Measurements from ENCODE around the gene RPL19. TPM values are rescaled to one million over a fixed set of nuclear protein-coding genes. Genes with fewer than 3 reads are reported as not detected.

Gene RPL19
- total RNA-seq, 2 donors from 2014 or later: 1,534 to 2,029 TPM

DNA sequence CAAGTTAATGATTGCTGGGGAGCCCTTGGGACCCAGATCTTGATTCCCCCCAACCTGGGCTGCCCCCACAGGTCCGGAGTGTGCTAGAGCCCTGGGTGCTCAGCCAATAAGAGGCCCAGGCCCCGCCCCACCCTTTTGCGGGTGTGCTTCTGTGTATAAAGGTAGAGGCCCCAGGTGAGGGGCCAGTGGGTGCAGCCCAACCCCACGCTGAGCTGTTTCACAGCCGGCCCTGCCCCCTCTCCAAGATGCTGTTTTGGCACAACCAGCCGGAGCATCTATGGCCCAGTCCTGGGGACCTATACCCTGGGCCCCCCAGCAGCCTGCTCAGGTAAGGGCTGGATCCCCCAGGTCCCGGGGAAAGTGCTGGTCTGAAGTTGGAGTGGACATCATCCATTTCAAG is 37.5 kb downstream of the RPL19 start:
- H3K4me3 ChIP-seq: no peak overlapping the region
- WGBS, 2 donors: 73 to 77% methylated on average over 2 to 7 of the region's 7 CpGs
- ATAC-seq (no peak), DNase-seq (no peak)
- H3K27me3 ChIP-seq: peaks cover 0 to 6% of the 10 kb centered on the region in 2 donors
- TF ChIP-seq POLR2A (IDR thresholded peaks at IDR 0.05): no peak
- TF ChIP-seq, protein P1, sequence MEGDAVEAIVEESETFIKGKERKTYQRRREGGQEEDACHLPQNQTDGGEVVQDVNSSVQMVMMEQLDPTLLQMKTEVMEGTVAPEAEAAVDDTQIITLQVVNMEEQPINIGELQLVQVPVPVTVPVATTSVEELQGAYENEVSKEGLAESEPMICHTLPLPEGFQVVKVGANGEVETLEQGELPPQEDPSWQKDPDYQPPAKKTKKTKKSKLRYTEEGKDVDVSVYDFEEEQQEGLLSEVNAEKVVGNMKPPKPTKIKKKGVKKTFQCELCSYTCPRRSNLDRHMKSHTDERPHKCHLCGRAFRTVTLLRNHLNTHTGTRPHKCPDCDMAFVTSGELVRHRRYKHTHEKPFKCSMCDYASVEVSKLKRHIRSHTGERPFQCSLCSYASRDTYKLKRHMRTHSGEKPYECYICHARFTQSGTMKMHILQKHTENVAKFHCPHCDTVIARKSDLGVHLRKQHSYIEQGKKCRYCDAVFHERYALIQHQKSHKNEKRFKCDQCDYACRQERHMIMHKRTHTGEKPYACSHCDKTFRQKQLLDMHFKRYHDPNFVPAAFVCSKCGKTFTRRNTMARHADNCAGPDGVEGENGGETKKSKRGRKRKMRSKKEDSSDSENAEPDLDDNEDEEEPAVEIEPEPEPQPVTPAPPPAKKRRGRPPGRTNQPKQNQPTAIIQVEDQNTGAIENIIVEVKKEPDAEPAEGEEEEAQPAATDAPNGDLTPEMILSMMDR (IDR thresholded peaks at IDR 0.05): no peak
- H3K9me3 ChIP-seq: no peaks in the 10 kb centered on the region
- intact Hi-C loops (cut with DNase I): loop anchor here (10.0 kb wide), 3 partner anchors 73 to 253 kb away; partner anchors contain the start of gene ARL5C
- H3K4me1 ChIP-seq: no peaks in the 10 kb centered on the region
- H3K36me3 ChIP-seq (replicated peaks in 1 of 2; ENCODE audit: insufficient read depth in 1 of 2, low read depth in 2 of 2): no peaks in the 10 kb centered on the region
- no peak overlapping the region for H3K27ac ChIP-seq

DNA sequence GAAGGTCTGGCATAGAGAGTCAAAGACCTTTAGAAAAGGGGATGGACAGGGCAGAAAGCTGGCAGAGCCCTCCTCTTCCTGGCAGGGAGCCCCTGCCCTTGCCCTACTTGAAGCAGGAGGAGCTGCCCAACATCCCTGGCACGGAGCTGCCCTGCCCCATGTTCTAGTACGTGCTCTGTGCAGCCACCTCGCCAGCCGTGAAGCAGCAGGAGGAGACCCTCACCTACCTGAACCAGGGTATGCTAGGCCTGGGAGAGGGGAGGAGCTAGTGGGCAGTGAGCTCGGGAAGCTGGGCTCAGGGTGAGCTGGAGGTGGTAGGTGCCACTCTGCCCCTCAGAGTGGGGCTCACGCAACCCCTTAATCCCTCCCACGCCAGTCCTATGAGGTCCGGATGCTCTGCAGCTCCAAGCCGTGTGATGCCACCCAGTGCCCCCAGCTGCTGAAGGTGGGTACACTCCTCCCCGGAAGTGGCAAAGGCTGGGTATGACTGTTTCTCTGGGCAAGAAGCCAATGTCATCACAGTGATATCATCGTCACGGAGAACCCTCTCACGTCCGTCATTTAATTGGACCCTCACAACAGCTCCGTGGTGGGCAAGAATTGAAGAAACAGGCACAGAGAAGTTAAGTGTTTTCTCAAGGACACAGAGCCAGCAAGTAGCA is 38.4 kb downstream of the RPL19 start:
- Histone ChIP-seq H3K27ac (no peak overlapping the region), H3K4me1 (no peaks in the 10 kb centered on the region), H3K36me3 (replicated peaks in 1 of 2; ENCODE audit: insufficient read depth in 1 of 2, low read depth in 2 of 2) (no peaks in the 10 kb centered on the region), H3K27me3 (peaks cover 0 to 4% of the 10 kb centered on the region in 2 donors), H3K4me3 (no peak overlapping the region), H3K9me3 (no peaks in the 10 kb centered on the region)
- intact Hi-C loops (cut with DNase I): loop anchor here (10.0 kb wide), 3 partner anchors 74 to 254 kb away; partner anchors contain the start of gene ARL5C
- TF ChIP-seq, protein P1 (IDR thresholded peaks at IDR 0.05): no peak
- no peak for TF ChIP-seq POLR2A (IDR thresholded peaks at IDR 0.05)
- WGBS, 2 donors: 24 to 33% methylated on average over 10 to 15 of the region's 15 CpGs
- no peak for ATAC-seq
- peak in 3 of 4 donors; percentile 19 to 51 (median 50) for DNase-seq

DNA sequence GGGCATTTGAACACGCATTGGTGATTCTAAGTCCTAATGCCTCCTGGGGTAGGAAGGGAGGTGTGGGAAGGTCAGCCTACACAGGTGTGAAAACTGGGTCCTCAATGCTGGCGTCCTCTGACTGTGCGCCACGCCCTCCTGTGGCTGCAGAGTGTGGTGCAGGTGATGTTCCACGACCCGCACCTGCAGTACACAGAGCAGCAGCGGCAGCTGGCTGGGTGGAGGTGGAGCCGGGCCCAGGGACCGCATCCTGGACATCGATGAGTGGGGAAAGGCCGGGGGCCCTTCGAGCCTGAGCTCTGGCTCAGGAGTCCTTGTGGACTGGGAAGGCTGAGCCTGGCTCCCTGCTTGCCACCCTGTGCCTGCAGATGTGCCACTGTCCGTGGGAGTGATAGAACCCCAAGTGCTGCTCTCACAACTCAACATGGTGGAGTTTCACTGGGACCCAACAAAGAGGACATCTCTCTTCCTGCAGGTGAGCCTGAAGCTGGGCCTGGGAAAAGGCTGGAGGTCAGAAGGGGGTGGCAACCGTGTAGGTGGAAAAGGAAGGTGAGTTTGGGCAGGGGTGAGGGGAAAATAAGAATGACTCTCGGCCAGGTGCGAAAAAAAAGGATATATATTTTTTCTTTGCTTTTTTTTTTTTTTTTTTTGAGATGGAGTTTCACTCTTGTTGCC is 39.7 kb downstream of the RPL19 start:
- ATAC-seq (peak; percentile 51), DNase-seq (peak; percentile 56 to 72 (median 60))
- no peak overlapping the region for H3K27ac ChIP-seq
- WGBS, 2 donors: 18 to 23% methylated on average over 16 of the region's 16 CpGs
- no peak overlapping the region for H3K4me3 ChIP-seq
- TF ChIP-seq, protein P1 (IDR thresholded peaks at IDR 0.05): peak; percentile 21 to 60 (median 50)
- TF ChIP-seq POLR2A (IDR thresholded peaks at IDR 0.05): no peak
- H3K36me3 ChIP-seq (replicated peaks in 1 of 2; ENCODE audit: insufficient read depth in 1 of 2, low read depth in 2 of 2): no peaks in the 10 kb centered on the region
- H3K27me3 ChIP-seq: peaks cover 0 to 4% of the 10 kb centered on the region in 2 donors
- no peaks in the 10 kb centered on the region for H3K9me3 ChIP-seq
- intact Hi-C loops (cut with DNase I): loop anchor here (10.0 kb wide), 3 partner anchors 75 to 255 kb away; partner anchors contain the start of gene ARL5C
- no peaks in the 10 kb centered on the region for H3K4me1 ChIP-seq

DNA sequence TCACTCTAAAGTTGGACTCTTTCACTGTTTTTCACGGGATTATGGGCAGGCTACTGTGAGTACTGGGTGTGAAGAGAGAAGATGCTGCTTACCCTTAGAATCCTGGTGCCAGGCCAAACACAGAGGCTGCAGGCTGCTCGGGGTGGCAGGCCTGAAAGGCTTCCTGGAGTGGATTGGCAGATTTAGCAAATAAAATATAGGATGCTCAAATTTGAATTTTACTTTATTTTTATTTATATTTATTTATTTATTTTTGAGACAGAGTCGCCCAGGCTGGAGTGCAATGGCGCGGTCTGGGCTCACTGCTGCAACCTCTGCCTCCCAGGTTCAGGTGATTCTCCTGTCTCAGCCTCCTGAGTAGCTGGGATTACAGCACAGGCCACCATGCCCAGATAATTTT is 40.5 kb downstream of the RPL19 start:
- Histone ChIP-seq H3K27ac (no peak overlapping the region), H3K27me3 (peaks cover 0 to 4% of the 10 kb centered on the region in 2 donors), H3K4me3 (no peak overlapping the region), H3K36me3 (replicated peaks in 1 of 2; ENCODE audit: insufficient read depth in 1 of 2, low read depth in 2 of 2) (no peaks in the 10 kb centered on the region), H3K4me1 (no peaks in the 10 kb centered on the region), H3K9me3 (no peaks in the 10 kb centered on the region)
- TF ChIP-seq POLR2A (IDR thresholded peaks at IDR 0.05): no peak
- TF ChIP-seq, protein P1 (IDR thresholded peaks at IDR 0.05): no peak
- WGBS, 2 donors: 68 to 74% methylated on average over 5 of the region's 5 CpGs
- DNase-seq (no peak), ATAC-seq (no peak)
- intact Hi-C loops (cut with DNase I): no loop called here

All from body of pancreas (tissue), 4 donors.